IPS-NIHi11 (cell line): ENCODE measurements around the gene MEGF6.
A peak's percentile ranks its signal among the peaks of the same experiment; 100 is the strongest.
"Not testable (repeated sequence)": the region's sequence is repeated elsewhere in the genome, so short reads cannot be mapped to it uniquely, and the experiment has no call there.

Experiments
- DNase-seq: peaks from one replicate; pipeline ENCODE4 v3.0.0; 2012; ENCODE audit warnings: mixed read lengths, low spot score

Gene MEGF6

GRCh38 chr1:3629561-3630160 is 18.4 kb upstream of the MEGF6 start:
- DNase-seq: no peak

DNA sequence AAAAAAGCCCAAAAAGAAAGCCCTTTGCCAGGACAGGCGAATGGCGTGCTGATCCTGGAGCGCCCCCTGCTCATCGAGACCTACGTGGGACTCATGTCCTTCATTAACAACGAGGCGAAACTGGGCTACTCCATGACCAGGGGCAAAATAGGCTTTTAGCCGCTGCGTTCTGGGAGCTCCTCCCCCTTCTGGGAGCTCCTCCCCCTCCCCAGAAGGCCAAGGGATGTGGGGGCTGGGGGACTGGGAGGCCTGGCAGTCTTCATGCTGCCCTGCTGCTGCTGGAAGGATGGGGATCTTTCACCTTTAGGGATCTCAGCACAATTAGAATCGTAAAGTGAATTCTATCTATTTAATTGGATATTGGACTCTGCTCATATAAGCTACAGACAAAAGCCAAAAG is 17.1 kb upstream of the MEGF6 start:
- DNase-seq: no peak

GRCh38 chr1:3627515-3628253 is 16.4 kb upstream of the MEGF6 start:
- DNase-seq: no peak

GRCh38 chr1:3626025-3626424 is 14.7 kb upstream of the MEGF6 start:
- no peak for DNase-seq

DNA sequence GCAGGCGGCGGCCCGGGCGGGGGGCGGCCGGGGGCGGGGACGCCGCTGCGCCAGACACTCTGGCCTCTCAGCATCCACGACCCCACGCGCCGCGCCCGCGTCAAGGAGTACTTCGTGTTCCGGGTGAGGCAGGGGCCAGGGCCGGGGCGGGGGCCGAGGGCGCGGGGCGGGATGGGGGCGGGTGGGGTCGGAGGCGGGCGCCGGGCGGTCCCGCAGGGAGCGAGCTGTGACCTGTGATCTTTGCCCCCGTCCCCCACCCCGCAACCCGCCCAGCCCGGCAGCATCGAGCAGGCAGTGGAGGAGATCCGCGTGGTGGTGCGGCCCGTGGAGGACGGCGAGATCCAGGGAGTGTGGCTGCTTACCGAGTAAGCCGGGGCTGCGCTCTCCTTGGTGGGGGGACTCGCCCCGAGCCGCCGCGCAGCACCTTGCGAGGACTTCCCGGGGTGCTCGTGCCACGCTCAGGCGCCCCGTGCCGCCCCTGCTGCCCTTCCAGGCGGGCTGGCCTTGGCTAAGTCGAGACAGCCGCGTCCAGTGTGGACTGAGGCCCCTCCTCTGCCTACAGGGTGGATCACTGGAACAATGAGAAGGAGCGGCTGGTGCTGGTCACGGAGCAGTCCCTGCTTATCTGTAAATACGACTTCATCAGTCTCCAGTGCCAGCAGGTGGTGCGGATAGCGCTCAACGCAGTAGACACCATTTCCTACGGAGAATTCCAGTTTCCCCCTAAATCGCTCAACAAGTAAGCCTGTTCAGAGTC is 14.0 kb upstream of the MEGF6 start:
- no peak for DNase-seq

DNA sequence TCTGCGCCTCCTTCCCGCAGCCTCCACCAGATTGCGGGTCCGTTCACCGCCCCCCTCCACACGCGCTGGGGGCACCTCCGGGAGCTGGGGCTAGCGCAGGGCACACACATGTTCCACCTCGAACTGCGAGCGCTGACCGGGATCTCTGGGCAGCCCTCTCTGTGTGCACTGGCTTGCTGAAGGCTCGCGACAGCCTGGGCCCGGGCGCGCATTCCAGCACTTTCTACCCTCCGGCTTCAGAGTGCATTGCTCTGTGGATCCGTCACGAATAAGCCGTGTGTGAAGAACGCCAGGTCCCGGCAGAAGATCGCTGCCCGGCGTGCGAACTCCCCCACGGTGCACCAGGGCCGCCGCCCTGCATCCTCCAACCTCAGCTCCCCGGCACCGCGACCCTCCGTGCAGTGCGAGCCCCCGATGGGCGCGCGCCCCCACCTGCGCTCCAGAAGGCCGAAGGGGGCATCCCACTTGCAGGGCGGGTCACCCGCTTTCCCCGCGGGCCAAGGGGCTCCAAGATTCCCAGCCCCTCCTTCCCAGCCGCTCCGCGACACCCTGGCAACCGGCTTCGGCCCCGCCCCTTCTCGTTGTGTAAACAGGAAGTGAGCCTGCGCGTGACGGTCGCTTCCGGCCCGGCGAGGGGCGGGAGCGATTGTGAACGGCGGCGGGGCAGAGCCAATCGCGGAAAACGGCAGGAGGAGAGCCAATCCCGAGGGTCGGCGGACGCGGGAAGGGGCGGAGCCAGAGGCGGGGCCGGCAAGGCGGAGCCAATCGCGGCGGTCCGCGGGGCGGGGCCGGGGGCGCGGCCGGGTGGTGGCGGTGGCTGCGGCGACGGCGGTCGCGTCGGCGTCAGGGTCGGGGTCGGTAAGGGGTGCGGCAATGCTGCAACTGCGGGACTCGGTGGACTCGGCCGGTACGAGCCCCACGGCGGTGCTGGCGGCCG is 13.2 kb upstream of the MEGF6 start, which contains the start of gene TPRG1L:
Gene TPRG1L, plus strand, starts transcription at position 816 of the 937 bp plus-strand sequence. Its CDS starts 58 bp downstream, at position 874.
- peak; percentile 100 for DNase-seq

GRCh38 chr1:3623441-3624199 is 12.3 kb upstream of the MEGF6 start:
- DNase-seq: no peak

GRCh38 chr1:3622102-3622501 is 10.8 kb upstream of the MEGF6 start:
- DNase-seq: not testable (repeated sequence)

- not testable (repeated sequence) for DNase-seq
Observed at GRCh38 chr1:3621151-3621671, 9.9 kb upstream of the MEGF6 start.

- DNase-seq: no peak
Observed at GRCh38 chr1:3620708-3621107, 9.4 kb upstream of the MEGF6 start.

GRCh38 chr1:3618881-3619671 is 7.8 kb upstream of the MEGF6 start:
- peak; percentile 77 for DNase-seq

- DNase-seq: no peak
Observed at GRCh38 chr1:3618531-3618880, 7.2 kb upstream of the MEGF6 start.

- no peak for DNase-seq
Observed at GRCh38 chr1:3617806-3618345, 6.6 kb upstream of the MEGF6 start.

DNA sequence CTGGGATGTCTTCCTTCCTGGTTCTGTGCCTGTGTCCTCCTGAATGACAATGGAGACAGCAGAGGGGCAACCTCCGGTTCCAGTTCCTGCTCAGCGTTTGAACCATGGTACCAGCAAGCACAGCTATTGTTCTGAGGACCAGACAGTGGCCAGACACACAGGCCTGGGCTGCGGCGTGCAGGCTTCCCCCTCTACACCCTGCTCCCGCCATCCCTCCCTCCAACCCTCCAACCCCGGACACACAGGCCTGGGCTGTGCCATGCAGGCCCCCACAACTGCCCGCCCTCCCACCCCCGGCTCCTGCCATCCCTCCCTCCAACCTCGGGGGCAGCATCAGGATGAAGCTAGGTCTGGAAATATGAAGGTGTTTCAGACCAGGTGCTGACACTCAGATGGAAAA is 5.6 kb upstream of the MEGF6 start:
- no peak for DNase-seq

- DNase-seq: peak; percentile 64
Observed at GRCh38 chr1:3614755-3615742, 3.7 kb upstream of the MEGF6 start.

- no peak for DNase-seq
Observed at GRCh38 chr1:3612123-3612522, 815 bp upstream of the MEGF6 start.

DNA sequence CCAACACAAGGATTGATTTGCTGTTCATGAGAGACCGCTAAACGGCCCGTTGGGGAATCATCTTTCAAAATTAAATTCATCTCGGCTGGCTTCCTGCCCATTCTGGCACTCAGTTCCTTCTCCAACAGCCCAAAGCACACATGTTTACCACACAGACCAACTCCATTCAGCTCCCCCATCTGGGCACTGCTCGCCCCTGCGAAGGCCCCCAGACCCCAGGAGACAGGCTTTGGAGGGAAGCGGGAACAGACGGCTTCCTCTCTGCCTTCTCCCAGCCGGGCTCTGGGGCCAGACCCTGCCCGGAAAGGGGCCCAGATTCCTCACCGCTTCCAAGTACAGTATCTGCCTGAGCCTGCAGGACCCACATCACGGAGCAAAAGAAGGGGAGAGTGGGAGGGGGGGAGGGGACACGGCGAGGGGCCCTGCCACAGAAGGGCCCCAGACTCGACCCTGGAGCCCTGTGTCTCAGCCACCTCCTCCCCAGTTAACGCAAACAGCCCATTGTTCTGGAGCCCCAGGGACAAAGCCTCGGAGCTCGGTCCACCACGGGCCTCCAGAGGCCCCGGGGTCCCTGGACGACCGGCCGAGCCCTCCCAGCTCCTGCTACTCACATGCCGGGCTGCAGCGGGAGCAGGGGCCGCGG is 660 bp downstream of the MEGF6 start:
- DNase-seq: no peak
